PFSK-1 (cell line): ENCODE data around the gene XCR1.

Source experiments
- FOXP2 ChIP-seq: optimal IDR thresholded peaks from 2 replicates; pipeline ENCODE3; 2011; ENCODE audit warnings: borderline replicate concordance, control low read depth, inconsistent platforms; ENCODE audit not compliant: insufficient read depth; ENCODE audit errors: extremely low read length, extremely low read depth
- POLR2AphosphoS5 ChIP-seq: IDR thresholded peaks from 2 replicates; pipeline ENCODE4 v1.6.1; 2012; ENCODE audit warnings: low read depth, mild to moderate bottlenecking, control low read depth, low read length, moderate library complexity
- SIN3A ChIP-seq: IDR thresholded peaks from 2 replicates; pipeline ENCODE4 v1.6.1; 2012; ENCODE audit warnings: mild to moderate bottlenecking, low read length, moderate library complexity, borderline replicate concordance; ENCODE audit not compliant: insufficient read depth
- TAF1 ChIP-seq: IDR thresholded peaks from 2 replicates; pipeline ENCODE4 v1.6.1; 2012; ENCODE audit warnings: low read length, control low read depth, borderline replicate concordance; ENCODE audit not compliant: insufficient read depth
- TF ChIP-seq, protein P1 (sequence below), 2 experiments: IDR thresholded peaks; 2 replicates each; pipeline versions ENCODE4 v1.6.1 to v1.8.0; 2011 to 2012; ENCODE audit warnings: low read depth in 2 of 2, low read length in 2 of 2, control low read depth in 1 of 2, inconsistent platforms in 1 of 2, mild to moderate bottlenecking in 1 of 2, moderate library complexity in 1 of 2; ENCODE audit not compliant: insufficient read depth in 1 of 2

DNA sequence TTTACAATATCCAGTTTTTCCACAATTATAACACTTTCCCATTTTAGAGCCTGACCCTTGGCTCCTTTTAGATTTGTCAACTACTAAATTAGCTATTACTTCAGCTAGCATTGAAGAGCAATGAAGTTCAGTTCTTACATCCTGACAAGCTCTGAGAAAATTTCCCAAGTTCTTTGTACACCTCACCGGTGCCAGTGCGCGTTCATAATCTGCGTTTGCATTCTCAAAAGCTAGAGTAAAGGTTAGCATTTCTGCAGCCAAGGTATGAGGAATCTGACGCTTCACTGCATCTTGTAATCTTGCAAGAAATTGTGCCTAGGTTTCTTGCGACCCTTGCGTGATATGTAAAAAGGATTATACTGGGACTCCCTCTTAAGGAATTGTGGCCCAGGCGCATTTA lies 25.2 kb upstream of the XCR1 start:
- no peak for TF ChIP-seq SIN3A
- TF ChIP-seq, protein P1, sequence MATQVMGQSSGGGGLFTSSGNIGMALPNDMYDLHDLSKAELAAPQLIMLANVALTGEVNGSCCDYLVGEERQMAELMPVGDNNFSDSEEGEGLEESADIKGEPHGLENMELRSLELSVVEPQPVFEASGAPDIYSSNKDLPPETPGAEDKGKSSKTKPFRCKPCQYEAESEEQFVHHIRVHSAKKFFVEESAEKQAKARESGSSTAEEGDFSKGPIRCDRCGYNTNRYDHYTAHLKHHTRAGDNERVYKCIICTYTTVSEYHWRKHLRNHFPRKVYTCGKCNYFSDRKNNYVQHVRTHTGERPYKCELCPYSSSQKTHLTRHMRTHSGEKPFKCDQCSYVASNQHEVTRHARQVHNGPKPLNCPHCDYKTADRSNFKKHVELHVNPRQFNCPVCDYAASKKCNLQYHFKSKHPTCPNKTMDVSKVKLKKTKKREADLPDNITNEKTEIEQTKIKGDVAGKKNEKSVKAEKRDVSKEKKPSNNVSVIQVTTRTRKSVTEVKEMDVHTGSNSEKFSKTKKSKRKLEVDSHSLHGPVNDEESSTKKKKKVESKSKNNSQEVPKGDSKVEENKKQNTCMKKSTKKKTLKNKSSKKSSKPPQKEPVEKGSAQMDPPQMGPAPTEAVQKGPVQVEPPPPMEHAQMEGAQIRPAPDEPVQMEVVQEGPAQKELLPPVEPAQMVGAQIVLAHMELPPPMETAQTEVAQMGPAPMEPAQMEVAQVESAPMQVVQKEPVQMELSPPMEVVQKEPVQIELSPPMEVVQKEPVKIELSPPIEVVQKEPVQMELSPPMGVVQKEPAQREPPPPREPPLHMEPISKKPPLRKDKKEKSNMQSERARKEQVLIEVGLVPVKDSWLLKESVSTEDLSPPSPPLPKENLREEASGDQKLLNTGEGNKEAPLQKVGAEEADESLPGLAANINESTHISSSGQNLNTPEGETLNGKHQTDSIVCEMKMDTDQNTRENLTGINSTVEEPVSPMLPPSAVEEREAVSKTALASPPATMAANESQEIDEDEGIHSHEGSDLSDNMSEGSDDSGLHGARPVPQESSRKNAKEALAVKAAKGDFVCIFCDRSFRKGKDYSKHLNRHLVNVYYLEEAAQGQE (IDR thresholded peaks at IDR 0.05; ENCODE audit: insufficient read depth in 1 of 2, low read depth in 2 of 2, low read length in 2 of 2): no peak
- no peak for TF ChIP-seq TAF1
- TF ChIP-seq POLR2AphosphoS5: no peak
- no peak for TF ChIP-seq FOXP2
